ENCODE measurements around the gene PNKP.

PNKP gene

DNA sequence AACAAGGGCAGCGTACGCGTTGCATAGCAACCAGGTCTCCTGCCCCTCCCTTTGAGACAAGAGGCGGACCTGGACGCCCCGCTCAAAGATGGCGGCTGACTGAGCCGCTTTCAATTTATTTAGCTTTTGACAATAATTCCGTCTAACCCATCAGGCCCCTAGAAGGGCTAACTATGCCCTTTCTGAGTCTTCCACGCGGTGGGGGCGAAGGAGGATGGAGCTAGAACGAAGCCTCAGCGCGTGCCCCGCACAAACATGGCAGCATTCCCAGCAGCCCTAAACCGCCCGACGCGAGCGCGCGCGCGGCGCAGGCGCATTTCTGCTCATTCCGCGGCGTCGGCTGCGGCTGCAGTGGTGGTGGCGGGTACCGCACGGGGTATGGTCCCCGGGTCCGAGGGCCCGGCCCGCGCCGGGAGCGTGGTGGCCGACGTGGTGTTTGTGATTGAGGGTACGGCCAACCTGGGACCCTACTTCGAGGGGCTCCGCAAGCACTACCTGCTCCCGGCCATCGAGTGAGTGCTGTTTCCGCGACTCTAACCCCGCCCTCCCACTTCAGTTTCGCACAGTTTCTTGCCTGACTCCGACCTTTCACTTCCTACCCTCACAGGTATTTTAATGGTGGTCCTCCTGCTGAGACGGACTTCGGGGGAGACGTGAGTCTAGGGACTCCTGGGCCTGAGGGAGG, 49.3 kb downstream of the PNKP start, which contains the start of gene MED25:
MED25 (plus strand) TSS at position 326 of the 685 bp plus-strand sequence; CDS start at position 379, 53 bp downstream.
- Histone ChIP-seq H3K4me2 (ENCODE audit: low read length) (peak within 1 kb of the TSS; percentile 80), H3F3A (ENCODE audit: control insufficient read depth, insufficient read depth) (peaks cover 12% of the 10 kb centered on the region), H3K9me2 (replicated peaks; ENCODE audit: control insufficient read depth, low read length) (no peaks in the 10 kb centered on the region), H3K36me3 (ENCODE audit: control insufficient read depth, low read length) (peaks cover 38% of the 10 kb centered on the region), H3K27me3 (ENCODE audit: control insufficient read depth, low read length) (no peaks in the 10 kb centered on the region), H3K4me1 (ENCODE audit: control insufficient read depth, low read length) (peaks cover 55% of the 10 kb centered on the region), H4K20me1 (ENCODE audit: control insufficient read depth, insufficient read depth, low read depth, low read length) (no peaks in the 10 kb centered on the region), H3K9me3 (ENCODE audit: control insufficient read depth, insufficient read depth, low read length) (no peaks in the 10 kb centered on the region), H3K27ac (ENCODE audit: low read depth, low read length) (peak within 1 kb of the TSS; percentile 75), H3K79me2 (ENCODE audit: control insufficient read depth, low read length) (peaks cover 44% of the 10 kb centered on the region), H3K4me3 (ENCODE audit: low read length) (peak within 1 kb of the TSS; percentile 98)
- TF ChIP-seq EZH2phosphoT487 (IDR thresholded peaks at IDR 0.05; ENCODE audit: borderline replicate concordance, low read length): no peak

DNA sequence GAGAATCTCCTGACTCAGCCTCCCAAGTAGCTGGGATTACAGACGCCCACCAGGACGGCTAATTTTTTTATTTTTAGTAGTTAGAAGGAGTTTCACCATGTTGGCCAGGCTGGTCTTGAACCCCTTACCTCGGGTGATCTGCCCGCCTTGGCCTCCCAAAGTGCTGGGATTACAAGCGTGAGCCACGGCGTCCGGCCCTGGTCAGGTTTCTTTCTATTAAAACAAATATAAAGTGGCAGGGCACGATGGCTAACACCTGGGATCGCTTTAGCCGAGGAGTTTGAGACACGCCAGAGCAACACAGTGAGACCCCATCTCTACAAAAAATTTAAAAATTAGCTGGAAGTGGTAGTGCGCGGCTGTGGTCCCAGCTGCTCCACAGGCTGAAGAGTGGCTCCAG, 50.8 kb downstream of the PNKP start:
- Histone ChIP-seq H3K4me1 (ENCODE audit: control insufficient read depth, low read length) (peaks cover 50% of the 10 kb centered on the region), H3K4me2 (ENCODE audit: low read length) (no peak overlapping the region), H3K79me2 (ENCODE audit: control insufficient read depth, low read length) (peaks cover 41% of the 10 kb centered on the region), H3K9me3 (ENCODE audit: control insufficient read depth, insufficient read depth, low read length) (no peaks in the 10 kb centered on the region), H3F3A (ENCODE audit: control insufficient read depth, insufficient read depth) (peaks cover 13% of the 10 kb centered on the region; the same call in 1 of the 2 replicates), H3K36me3 (ENCODE audit: control insufficient read depth, low read length) (peaks cover 30% of the 10 kb centered on the region), H3K27ac (ENCODE audit: low read depth, low read length) (no peak overlapping the region), H4K20me1 (ENCODE audit: control insufficient read depth, insufficient read depth, low read depth, low read length) (no peaks in the 10 kb centered on the region), H3K4me3 (ENCODE audit: low read length) (no peak overlapping the region), H3K27me3 (ENCODE audit: control insufficient read depth, low read length) (no peaks in the 10 kb centered on the region), H3K9me2 (replicated peaks; ENCODE audit: control insufficient read depth, low read length) (no peaks in the 10 kb centered on the region)
- TF ChIP-seq, protein P1, sequence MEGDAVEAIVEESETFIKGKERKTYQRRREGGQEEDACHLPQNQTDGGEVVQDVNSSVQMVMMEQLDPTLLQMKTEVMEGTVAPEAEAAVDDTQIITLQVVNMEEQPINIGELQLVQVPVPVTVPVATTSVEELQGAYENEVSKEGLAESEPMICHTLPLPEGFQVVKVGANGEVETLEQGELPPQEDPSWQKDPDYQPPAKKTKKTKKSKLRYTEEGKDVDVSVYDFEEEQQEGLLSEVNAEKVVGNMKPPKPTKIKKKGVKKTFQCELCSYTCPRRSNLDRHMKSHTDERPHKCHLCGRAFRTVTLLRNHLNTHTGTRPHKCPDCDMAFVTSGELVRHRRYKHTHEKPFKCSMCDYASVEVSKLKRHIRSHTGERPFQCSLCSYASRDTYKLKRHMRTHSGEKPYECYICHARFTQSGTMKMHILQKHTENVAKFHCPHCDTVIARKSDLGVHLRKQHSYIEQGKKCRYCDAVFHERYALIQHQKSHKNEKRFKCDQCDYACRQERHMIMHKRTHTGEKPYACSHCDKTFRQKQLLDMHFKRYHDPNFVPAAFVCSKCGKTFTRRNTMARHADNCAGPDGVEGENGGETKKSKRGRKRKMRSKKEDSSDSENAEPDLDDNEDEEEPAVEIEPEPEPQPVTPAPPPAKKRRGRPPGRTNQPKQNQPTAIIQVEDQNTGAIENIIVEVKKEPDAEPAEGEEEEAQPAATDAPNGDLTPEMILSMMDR (IDR thresholded peaks at IDR 0.05; ENCODE audit: low read depth, low read length, poor library complexity, severe bottlenecking): no peak
- TF ChIP-seq EZH2phosphoT487 (IDR thresholded peaks at IDR 0.05; ENCODE audit: borderline replicate concordance, low read length): no peak

DNA sequence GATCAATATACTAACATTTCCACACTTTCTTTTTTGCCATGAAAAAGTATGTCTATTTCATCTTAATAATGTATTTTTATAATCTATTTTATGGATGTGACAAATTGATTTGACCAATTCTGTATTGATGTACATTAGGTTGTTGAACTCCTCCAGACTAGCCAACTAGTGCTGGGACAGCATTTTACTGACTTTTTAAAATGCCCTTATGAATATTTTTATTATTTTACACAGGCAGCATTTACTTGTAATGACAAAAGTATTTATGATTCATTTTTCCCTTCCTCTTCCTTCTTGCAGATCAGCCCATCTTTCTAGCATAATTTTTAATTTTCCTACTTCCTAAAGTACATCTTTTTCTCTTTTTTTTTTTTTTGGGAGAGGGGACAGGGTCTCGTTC, 53.4 kb downstream of the PNKP start:
- TF ChIP-seq, protein P1 (IDR thresholded peaks at IDR 0.05; ENCODE audit: low read depth, low read length, poor library complexity, severe bottlenecking): no peak
- TF ChIP-seq EZH2phosphoT487 (IDR thresholded peaks at IDR 0.05; ENCODE audit: borderline replicate concordance, low read length): no peak
- H3K27ac ChIP-seq (ENCODE audit: low read depth, low read length): peak overlapping the region; percentile 27; the same call in 1 of the 2 replicates
- peaks cover 34% of the 10 kb centered on the region for H3K4me1 ChIP-seq (ENCODE audit: control insufficient read depth, low read length)
- peaks cover 15% of the 10 kb centered on the region for H3K79me2 ChIP-seq (ENCODE audit: control insufficient read depth, low read length)
- H3K27me3 ChIP-seq (ENCODE audit: control insufficient read depth, low read length): no peaks in the 10 kb centered on the region
- peak overlapping the region; percentile 87 for H3K4me3 ChIP-seq (ENCODE audit: low read length)
- H4K20me1 ChIP-seq (ENCODE audit: control insufficient read depth, insufficient read depth, low read depth, low read length): no peaks in the 10 kb centered on the region
- H3K36me3 ChIP-seq (ENCODE audit: control insufficient read depth, low read length): peaks cover 14% of the 10 kb centered on the region
- no peaks in the 10 kb centered on the region for H3K9me2 ChIP-seq (replicated peaks; ENCODE audit: control insufficient read depth, low read length)
- peak overlapping the region; percentile 83 for H3K4me2 ChIP-seq (ENCODE audit: low read length)
- H3K9me3 ChIP-seq (ENCODE audit: control insufficient read depth, insufficient read depth, low read length): no peaks in the 10 kb centered on the region
- H3F3A ChIP-seq (ENCODE audit: control insufficient read depth, insufficient read depth): peaks cover 13% of the 10 kb centered on the region; the same call in 1 of the 2 replicates
